GM12878 (cell line): Measurements from ENCODE around the gene POU6F2. TPM values are rescaled to one million over a fixed set of nuclear protein-coding genes. Genes with fewer than 3 reads are reported as not detected.

Source experiments
- ATAC-seq: fragments of 200-7000 bp; cut with Tn5 transposase; 3 replicates; pipeline ENCODE4 v1.9.1; 2020; ENCODE audit warnings: mild to moderate bottlenecking, moderate library complexity
- BruUV-seq: library from RNA; stranded (reverse); fragments of 400-500 nt; replicated peaks from 2 replicates; lab custom pipeline; 2021; lab: Mats Ljungman, UMichigan
- CTCF ChIA-PET: fragments of 300-600 bp; sonication (Branson Sonifier 250); formaldehyde crosslinking; extraction: SDS; loops from one replicate; lab custom pipeline; 2021; ENCODE audit warnings: inconsistent platforms; lab: Yijun Ruan, JAX
- POLR2A ChIA-PET: fragments of 350-600 bp; formaldehyde crosslinking; extraction: SDS; loops from one replicate; lab custom pipeline; 2021; ENCODE audit warnings: inconsistent platforms; lab: Charles Lee
- RAD21 ChIA-PET: fragments of 300-600 bp; sonication (Branson Sonifier 250); formaldehyde crosslinking; loops from one replicate; lab custom pipeline; 2023; ENCODE audit warnings: antibody characterized with exemption; ENCODE audit not compliant: unreplicated experiment; lab: Charles Lee
- SMC1A ChIA-PET: fragments of 300-600 bp; sonication (Branson Sonifier 250); formaldehyde crosslinking; loops from one replicate; lab custom pipeline; 2023; ENCODE audit not compliant: unreplicated experiment, uncharacterized antibody; lab: Charles Lee
- DNase-seq: peaks from one replicate; pipeline ENCODE4 v3.0.0-alpha.2; 2011; ENCODE audit warnings: low read depth, low spot score
- FAIRE-seq: peaks from 3 replicates; lab custom pipeline; 2011; peaks lifted over from hg19 to GRCh38; lab: Jason Lieb, UNC
- H2AFZ ChIP-seq: 2 replicates; pipeline ENCODE4 v1.6.0; 2011; ENCODE audit warnings: low read depth, low read length, control low read depth; ENCODE audit not compliant: control insufficient read depth
- H3K27ac ChIP-seq: 2 replicates; pipeline ENCODE4 v1.5.1; 2011; ENCODE audit warnings: control low read depth; ENCODE audit not compliant: control insufficient read depth, insufficient read depth
- H3K27me3 ChIP-seq, 2 experiments: replicated peaks in 1 of 2; 2 replicates each; pipeline versions ENCODE4 v1.6.0 to v1.6.1; 2011; ENCODE audit warnings: low read length in 1 of 2; ENCODE audit not compliant: control insufficient read depth in 2 of 2, insufficient read depth in 2 of 2
- H3K36me3 ChIP-seq, 2 experiments: 2 replicates each; pipeline ENCODE4 v1.5.1; 2011; ENCODE audit warnings: low read length in 1 of 2; ENCODE audit not compliant: control insufficient read depth in 2 of 2, insufficient read depth in 2 of 2
- H3K4me1 ChIP-seq: 2 replicates; pipeline ENCODE4 v1.6.1; 2011; ENCODE audit warnings: mild to moderate bottlenecking, low read length, moderate library complexity, mixed read lengths; ENCODE audit not compliant: control insufficient read depth, insufficient read depth
- H3K4me2 ChIP-seq: 2 replicates; pipeline ENCODE4 v1.6.0; 2011; ENCODE audit warnings: control low read depth; ENCODE audit not compliant: control insufficient read depth, insufficient read depth
- H3K4me3 ChIP-seq: fragments of 200-600 bp; sonication (generic); 2 replicates; pipeline ENCODE4 v1.5.1; 2016
- H3K79me2 ChIP-seq: 2 replicates; pipeline ENCODE4 v1.6.0; 2011; ENCODE audit warnings: low read length; ENCODE audit not compliant: control insufficient read depth, insufficient read depth
- H3K9ac ChIP-seq: 2 replicates; pipeline ENCODE4 v1.8.0; 2011; ENCODE audit warnings: low read length, control low read depth, mixed read lengths; ENCODE audit not compliant: control insufficient read depth, insufficient read depth
- H3K9me3 ChIP-seq: replicated peaks from 3 replicates; pipeline ENCODE4 v1.5.1; 2011; ENCODE audit warnings: mild to moderate bottlenecking, low read length; ENCODE audit not compliant: control insufficient read depth, insufficient read depth
- H4K20me1 ChIP-seq: 2 replicates; pipeline ENCODE4 v1.6.0; 2011; ENCODE audit not compliant: control insufficient read depth, insufficient read depth
- BCL11A ChIP-seq: IDR thresholded peaks from 2 replicates; pipeline ENCODE4 v1.6.1; 2011; ENCODE audit warnings: low read depth, low read length
- BHLHE40 ChIP-seq, 2 experiments: fragments of 450-650 bp in 1 of 2; IDR thresholded peaks; 2 replicates each; pipeline ENCODE4 v1.6.1; 2011 to 2017; ENCODE audit warnings: low read depth in 2 of 2, borderline replicate concordance in 1 of 2, improper control_type of control experiment in 1 of 2, low read length in 1 of 2, mild to moderate bottlenecking in 1 of 2
- BRCA1 ChIP-seq: IDR thresholded peaks from 2 replicates; pipeline ENCODE4 v1.6.1; 2011; ENCODE audit warnings: low read depth, low read length, improper control_type of control experiment
- CBX3 ChIP-seq: fragments of 200-600 bp; sonication (generic); IDR thresholded peaks from 2 replicates; pipeline ENCODE4 v1.6.1; 2016; ENCODE audit warnings: low read depth, borderline replicate concordance
- EZH2 ChIP-seq: IDR thresholded peaks from 2 replicates; pipeline ENCODE4 v1.6.1; 2012; ENCODE audit warnings: low read depth, mild to moderate bottlenecking, control low read depth, inconsistent platforms, low read length, borderline replicate concordance; ENCODE audit not compliant: control insufficient read depth
- MEF2B ChIP-seq: fragments of 450-650 bp; IDR thresholded peaks from 2 replicates; pipeline ENCODE4 v1.6.1; 2018; ENCODE audit warnings: mild to moderate bottlenecking, moderate library complexity; ENCODE audit not compliant: partially characterized antibody, poor library complexity, severe bottlenecking
- NBN ChIP-seq: fragments of 450-650 bp; IDR thresholded peaks from 2 replicates; pipeline ENCODE4 v1.6.1; 2016
- NFYA ChIP-seq: IDR thresholded peaks from 2 replicates; pipeline ENCODE4 v1.6.1; 2011; ENCODE audit warnings: low read depth, mild to moderate bottlenecking, low read length, improper control_type of control experiment, borderline replicate concordance
- RAD21 ChIP-seq: IDR thresholded peaks from 2 replicates; pipeline ENCODE4 v1.6.1; 2011; ENCODE audit warnings: mild to moderate bottlenecking, low read depth, low read length, moderate library complexity; ENCODE audit not compliant: insufficient read depth
- REST ChIP-seq: IDR thresholded peaks from 2 replicates; pipeline ENCODE4 v1.6.1; 2012; ENCODE audit warnings: mild to moderate bottlenecking, low read depth, low read length
- ZNF592 ChIP-seq: fragments of 450-650 bp; IDR thresholded peaks from 2 replicates; pipeline ENCODE4 v1.6.1; 2017; ENCODE audit warnings: mild to moderate bottlenecking, moderate library complexity
- WGBS: methylation state at CpG from one replicate; pipeline ENCODE4 v1.1.6; 2016; ENCODE audit warnings: low lambda C conversion rate; ENCODE audit not compliant: insufficient replicate concordance, insufficient coverage; ENCODE audit errors: missing lambda C conversion rate; 5-methylcytosine and 5-hydroxymethylcytosine counted together
- in situ Hi-C: fragments of 300-500 bp; cut with MboI; formaldehyde crosslinking; loops from 9 replicates; pipeline ENCODE4 v1.14.3; 2018; ENCODE audit warnings: mixed read lengths
- intact Hi-C: fragments of 100-400 bp; cut with micrococcal nuclease; formaldehyde crosslinking; loops from one replicate; pipeline ENCODE4 v1.14.2; 2022; ENCODE audit not compliant: unreplicated experiment
- polyA plus RNA-seq, 11 experiments: library from polyadenylated mRNA; depleted of rRNA in 4 of 11; unstranded in 6 of 11; stranded (reverse) in 5 of 11; fragments of >200 nt; fragmentation: Nextera tagmentation in 4 of 11; fragmentation: Illumina TruSeq in 1 of 11; extraction: Ambion mirVana in 4 of 11; extraction: Trizol in 1 of 11; gene quantifications; 1 replicate in 1 of 11; 2 replicates in 10 of 11; pipeline versions ENCODE4 v1.2.1 to v1.2.3, GENCODE V29; 2011 to 2016; ENCODE audit warnings: inconsistent platforms in 2 of 11, missing spikeins in 2 of 11, low read depth in 1 of 11
- total RNA-seq, 4 experiments: library from RNA; depleted of rRNA in 3 of 4; stranded (reverse); fragments of >200 nt in 3 of 4; fragmentation: Illumina TruSeq in 1 of 4; extraction: Trizol in 1 of 4; gene quantifications; 2 replicates each; pipeline versions ENCODE4 v1.2.1 to v1.2.3, GENCODE V29; 2013 to 2021

The POU6F2 gene
- total and polyA plus RNA-seq, 10 of the 15 experiments (the other 5 are each of a cell fraction or from before 2014, with no cell fraction given) = 0.10 TPM; not detected in 9

- TF ChIP-seq ZNF592 = no peak
- no peak for TF ChIP-seq EZH2
Observed at GRCh38 chr7:39098506-39098905, 120.8 kb downstream of the POU6F2 start (continued).

GRCh38 chr7:39099146-39099545 is 121.4 kb downstream of the POU6F2 start:
- H3K27ac ChIP-seq = no peak overlapping the region
- ChIA-PET RAD21 (no interaction called here), CTCF (interaction anchor here (0.9 kb wide), 1 partner anchor 30 kb away, joined by 3 read pairs; no protein-coding TSS in a partner anchor), SMC1A (no interaction called here), POLR2A (no interaction called here)
- no peak overlapping the region for H3K9ac ChIP-seq
- H3K9me3 ChIP-seq = no peaks in the 10 kb centered on the region
- no peak overlapping the region for H2AFZ ChIP-seq
- TF ChIP-seq REST = no peak
- TF ChIP-seq NBN = no peak
- TF ChIP-seq BHLHE40 (IDR thresholded peaks at IDR 0.05; ENCODE audit: borderline replicate concordance in 1 of 2, low read depth in 2 of 2, low read length in 1 of 2) = no peak
- no peak for TF ChIP-seq BCL11A
- no peak for TF ChIP-seq NFYA
- TF ChIP-seq RAD21 = no peak
- TF ChIP-seq BRCA1 = no peak
- no peak for TF ChIP-seq MEF2B
- TF ChIP-seq CBX3 = no peak
- H3K4me3 ChIP-seq = no peak overlapping the region
- BruUV-seq = no TSS peak
- no peaks in the 10 kb centered on the region for H3K4me1 ChIP-seq
- H3K4me2 ChIP-seq = no peak overlapping the region
- ATAC-seq (no peak), DNase-seq (no peak), FAIRE-seq (no peak)
- no peaks in the 10 kb centered on the region for H3K27me3 ChIP-seq
- H3K79me2 ChIP-seq = no peaks in the 10 kb centered on the region
- in situ Hi-C loops = no loop called here
- 28% methylated on average over 3 of the region's 3 CpGs for WGBS
- no peaks in the 10 kb centered on the region for H4K20me1 ChIP-seq
- intact Hi-C loops = no loop called here
- H3K36me3 ChIP-seq = no peaks in the 10 kb centered on the region
